ENCODE data around the gene ZNF23. TPM values are rescaled to one million over a fixed set of nuclear protein-coding genes. Genes with fewer than 3 reads are reported as not detected.

The ZNF23 gene
- total RNA-seq, 4 donors from 2014 or later: 5.5 to 14.4 (median 11.0) TPM

GRCh38 chr16:71410146-71410545 lies 51.9 kb downstream of the ZNF23 start:
- H3K27me3 ChIP-seq: peaks cover 0 to 7% of the 10 kb centered on the region in 2 donors
- H3K9me3 ChIP-seq: peaks cover 0 to 1% (median 0%) of the 10 kb centered on the region in 4 donors
- peaks cover 0 to 8% (median 0%) of the 10 kb centered on the region in 4 donors for H3K4me1 ChIP-seq
- 77% methylated on average over 5 of the region's 5 CpGs for WGBS, 2 donors
- no peak overlapping the region for H3K4me3 ChIP-seq
- no peaks in the 10 kb centered on the region for H3K36me3 ChIP-seq
- TF ChIP-seq CTCF (IDR thresholded peaks at IDR 0.05) (no peak), EP300 (IDR thresholded peaks at IDR 0.05) (no peak), POLR2A (IDR thresholded peaks at IDR 0.05) (no peak)
- no peak for DNase-seq (ENCODE audit: low spot score in 2 of 2)
- H3K27ac ChIP-seq: no peak overlapping the region

- Histone ChIP-seq H3K27me3 (peaks cover 0 to 7% of the 10 kb centered on the region in 2 donors), H3K27ac (no peak overlapping the region), H3K9me3 (peaks cover 0 to 9% (median 0%) of the 10 kb centered on the region in 4 donors), H3K4me1 (peaks cover 0 to 8% (median 0%) of the 10 kb centered on the region in 4 donors), H3K36me3 (no peaks in the 10 kb centered on the region), H3K4me3 (no peak overlapping the region)
- WGBS, 2 donors: 72 to 74% methylated on average over 16 of the region's 16 CpGs
- TF ChIP-seq EP300 (IDR thresholded peaks at IDR 0.05) (no peak), CTCF (IDR thresholded peaks at IDR 0.05) (no peak), POLR2A (IDR thresholded peaks at IDR 0.05) (no peak)
- DNase-seq (ENCODE audit: low spot score in 2 of 2): no peak
These were observed 52.9 kb downstream of the ZNF23 start for GRCh38 chr16:71409011-71409775.

GRCh38 chr16:71408536-71408935 lies 53.5 kb downstream of the ZNF23 start:
- peaks cover 0 to 7% of the 10 kb centered on the region in 2 donors for H3K27me3 ChIP-seq
- peaks cover 0 to 8% (median 0%) of the 10 kb centered on the region in 4 donors for H3K4me1 ChIP-seq
- H3K4me3 ChIP-seq: no peak overlapping the region
- 47 to 49% methylated on average over 3 of the region's 3 CpGs for WGBS, 2 donors
- TF ChIP-seq POLR2A (IDR thresholded peaks at IDR 0.05): no peak
- TF ChIP-seq CTCF (IDR thresholded peaks at IDR 0.05): no peak
- TF ChIP-seq EP300 (IDR thresholded peaks at IDR 0.05): no peak
- DNase-seq (ENCODE audit: low spot score in 2 of 2): no peak
- H3K27ac ChIP-seq: no peak overlapping the region
- no peaks in the 10 kb centered on the region for H3K36me3 ChIP-seq
- H3K9me3 ChIP-seq: peaks cover 0 to 9% (median 0%) of the 10 kb centered on the region in 4 donors

- TF ChIP-seq POLR2A (IDR thresholded peaks at IDR 0.05) (no peak), CTCF (IDR thresholded peaks at IDR 0.05) (no peak), EP300 (IDR thresholded peaks at IDR 0.05) (no peak)
- H3K4me1 ChIP-seq: peaks cover 0 to 6% (median 0%) of the 10 kb centered on the region in 4 donors
- H3K27me3 ChIP-seq: peaks cover 0 to 7% of the 10 kb centered on the region in 2 donors
- no peak overlapping the region for H3K27ac ChIP-seq
- peaks cover 0 to 9% (median 0%) of the 10 kb centered on the region in 4 donors for H3K9me3 ChIP-seq
- no peak overlapping the region for H3K4me3 ChIP-seq
- DNase-seq (ENCODE audit: low spot score in 2 of 2): no peak
- no peaks in the 10 kb centered on the region for H3K36me3 ChIP-seq
- 79 to 87% methylated on average over 1 of the region's 1 CpG for WGBS, 2 donors
These were observed 54.3 kb downstream of the ZNF23 start for GRCh38 chr16:71407731-71408130.

GRCh38 chr16:71406724-71407123 lies 55.3 kb downstream of the ZNF23 start:
- TF ChIP-seq CTCF (IDR thresholded peaks at IDR 0.05) (no peak), POLR2A (IDR thresholded peaks at IDR 0.05) (no peak), EP300 (IDR thresholded peaks at IDR 0.05) (no peak)
- Histone ChIP-seq H3K27ac (no peak overlapping the region), H3K36me3 (no peaks in the 10 kb centered on the region), H3K4me1 (no peaks in the 10 kb centered on the region), H3K27me3 (no peaks in the 10 kb centered on the region), H3K9me3 (peaks cover 0 to 9% (median 0%) of the 10 kb centered on the region in 4 donors), H3K4me3 (no peak overlapping the region)
- DNase-seq (ENCODE audit: low spot score in 2 of 2): no peak
- WGBS, 2 donors: 64 to 71% methylated on average over 8 of the region's 8 CpGs
